ENCODE results near the gene PRKCQ. TPM values are rescaled to one million over a fixed set of nuclear protein-coding genes. Genes with fewer than 3 reads are reported as not detected.

Gene PRKCQ
- total and polyA plus RNA-seq, 2 of the 13 experiments (the other 11 are each of a cell fraction or from before 2014, with no cell fraction given): 0.13 to 0.35 TPM

- Histone ChIP-seq H3K9me3 (ENCODE audit: low read length) (no peaks in the 10 kb centered on the region; the same call in 1 of the 2 replicates), H2AFZ (ENCODE audit: low read length) (no peak overlapping the region), H4K20me1 (ENCODE audit: insufficient read depth, low read length) (no peaks in the 10 kb centered on the region), H3K9ac (ENCODE audit: insufficient read depth, low read depth, low read length) (no peak overlapping the region), H3K4me1 (ENCODE audit: insufficient read depth, low read length) (no peaks in the 10 kb centered on the region), H3K36me3 (replicated peaks in 1 of 2; ENCODE audit: control insufficient read depth in 1 of 2, insufficient read depth in 2 of 2, low read length in 2 of 2) (no peaks in the 10 kb centered on the region), H3K4me2 (ENCODE audit: low read depth, low read length) (no peak overlapping the region), H3K27ac (ENCODE audit: extremely low read length, insufficient read depth, low read length) (no peak overlapping the region), H3K27me3 (ENCODE audit: control insufficient read depth in 1 of 2, insufficient read depth in 2 of 2, low read length in 2 of 2) (no peaks in the 10 kb centered on the region), H3K4me3 (replicated peaks in 1 of 3; ENCODE audit: insufficient read depth in 1 of 3, low read depth in 2 of 3, low read length in 3 of 3) (no peak overlapping the region), H3K79me2 (ENCODE audit: insufficient read depth, low read length) (no peaks in the 10 kb centered on the region)
- in situ Hi-C loops (cut with HindIII; ENCODE audit: extremely low pct_ligation_motif_present, low pct_unique_long_range_greater_than_20kb) (no loop called here), intact Hi-C loops (cut with micrococcal nuclease; ENCODE audit: unreplicated experiment) (no loop called here)
- POLR2A ChIA-PET: no interaction called here
- CTCF ChIA-PET (ENCODE audit: low intra/inter-chr PET ratio, low total read pairs): no interaction called here
- 53% methylated on average over 1 of the region's 1 CpG for WGBS (ENCODE audit: low lambda C conversion rate)
- no TSS peak for BruUV-seq (replicated peaks)
- FAIRE-seq (no peak), ATAC-seq (no peak), DNase-seq (ENCODE audit: low spot score) (no peak)
- TF ChIP-seq ZNF17 (CRISPR knock-in tag; IDR thresholded peaks at IDR 0.05) (no peak), HNF4A (CRISPR knock-in tag; IDR thresholded peaks at IDR 0.05) (no peak), ZNF674 (CRISPR knock-in tag; IDR thresholded peaks at IDR 0.05; ENCODE audit: low read depth) (no peak), ELK4 (CRISPR knock-in tag; IDR thresholded peaks at IDR 0.05; ENCODE audit: borderline replicate concordance) (no peak), MTERF4 (CRISPR knock-in tag; IDR thresholded peaks at IDR 0.05) (no peak)
These were observed 124.0 kb downstream of the PRKCQ start for GRCh38 chr10:6456067-6456466.

GRCh38 chr10:6455592-6455991 lies 124.5 kb downstream of the PRKCQ start:
- no peak for FAIRE-seq
- Histone ChIP-seq H3K27ac (ENCODE audit: extremely low read length, insufficient read depth, low read length) (no peak overlapping the region), H3K4me2 (ENCODE audit: low read depth, low read length) (no peak overlapping the region), H3K9me3 (ENCODE audit: low read length) (no peaks in the 10 kb centered on the region), H2AFZ (ENCODE audit: low read length) (no peak overlapping the region), H4K20me1 (ENCODE audit: insufficient read depth, low read length) (no peaks in the 10 kb centered on the region), H3K4me1 (ENCODE audit: insufficient read depth, low read length) (no peaks in the 10 kb centered on the region), H3K4me3 (replicated peaks in 1 of 3; ENCODE audit: insufficient read depth in 1 of 3, low read depth in 2 of 3, low read length in 3 of 3) (no peak overlapping the region), H3K27me3 (ENCODE audit: control insufficient read depth in 1 of 2, insufficient read depth in 2 of 2, low read length in 2 of 2) (no peaks in the 10 kb centered on the region), H3K79me2 (ENCODE audit: insufficient read depth, low read length) (no peaks in the 10 kb centered on the region), H3K36me3 (replicated peaks in 1 of 2; ENCODE audit: control insufficient read depth in 1 of 2, insufficient read depth in 2 of 2, low read length in 2 of 2) (no peaks in the 10 kb centered on the region), H3K9ac (ENCODE audit: insufficient read depth, low read depth, low read length) (no peak overlapping the region)
- POLR2A ChIA-PET: no interaction called here
- no peak for DNase-seq (ENCODE audit: low spot score)
- CTCF ChIA-PET (ENCODE audit: low intra/inter-chr PET ratio, low total read pairs): no interaction called here
- intact Hi-C loops (cut with micrococcal nuclease; ENCODE audit: unreplicated experiment) (no loop called here), in situ Hi-C loops (cut with HindIII; ENCODE audit: extremely low pct_ligation_motif_present, low pct_unique_long_range_greater_than_20kb) (no loop called here)
- WGBS (ENCODE audit: low lambda C conversion rate): 0% methylated on average over 1 of the region's 1 CpG
- no TSS peak for BruUV-seq (replicated peaks)
- ATAC-seq: no peak
- no peak for TF ChIP-seq ZNF709 (CRISPR knock-in tag; IDR thresholded peaks at IDR 0.05)
- no peak for TF ChIP-seq DZIP1 (CRISPR knock-in tag; IDR thresholded peaks at IDR 0.05)
- no peak for TF ChIP-seq TSC22D2 (CRISPR knock-in tag; IDR thresholded peaks at IDR 0.05; ENCODE audit: borderline replicate concordance)
- no peak for TF ChIP-seq ZNF776 (CRISPR knock-in tag; IDR thresholded peaks at IDR 0.05)
- TF ChIP-seq ZIK1 (CRISPR knock-in tag; IDR thresholded peaks at IDR 0.05; ENCODE audit: borderline replicate concordance, low read depth): no peak
- no peak for TF ChIP-seq ZKSCAN8 (CRISPR knock-in tag; IDR thresholded peaks at IDR 0.05; ENCODE audit: borderline replicate concordance)
- no peak for TF ChIP-seq KLF11 (CRISPR knock-in tag; IDR thresholded peaks at IDR 0.05)
- TF ChIP-seq MAFK (conservative IDR thresholded peaks at IDR 0.05 in 1 of 2, IDR thresholded peaks at IDR 0.05 in 1 of 2; ENCODE audit: low read length in 2 of 2): no peak

All from HepG2 (cell line).